Prostate gland (tissue), 2 donors: ENCODE data around the gene AQP1.

ENCODE experiments used
- CTCF ChIP-seq, 4 experiments: fragments of 200-600 bp in 2 of 4; fragments of 450-650 bp in 2 of 4; sonication (generic) in 2 of 4; IDR thresholded peaks; 1 replicate in 3 of 4; 2 replicates in 1 of 4; pipeline ENCODE4 v1.5.1; 2016 to 2019; ENCODE audit warnings: antibody characterized with exemption in 4 of 4, mild to moderate bottlenecking in 2 of 4, moderate library complexity in 2 of 4
- POLR2AphosphoS5 ChIP-seq: sonication (generic); formaldehyde crosslinking; IDR thresholded peaks from one replicate; pipeline ENCODE4 v1.6.1; 2017; ENCODE audit warnings: antibody characterized with exemption

DNA sequence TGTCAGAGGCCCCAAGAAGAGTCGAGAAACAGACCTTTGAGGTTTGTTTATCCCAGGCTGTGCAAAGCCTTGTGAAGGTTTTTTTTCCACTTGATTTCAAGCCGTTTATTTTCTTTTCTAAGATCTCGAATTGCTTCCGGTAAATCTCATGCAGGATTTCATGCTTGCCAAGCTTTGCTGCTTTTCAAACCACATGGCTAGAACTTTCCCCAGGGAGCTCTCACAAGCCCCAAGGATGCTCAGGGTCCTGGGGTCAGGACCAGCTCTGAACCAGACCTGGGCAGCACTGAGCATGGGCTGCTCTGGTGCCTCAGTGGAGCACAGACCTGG lies 48.0 kb upstream of the AQP1 start:
- TF ChIP-seq CTCF (IDR thresholded peaks at IDR 0.05) (no peak), POLR2AphosphoS5 (no peak)
